GM21515 (cell line): ENCODE measurements around the gene ERN2.

Source experiments
- ATAC-seq: cut with Tn5 transposase; IDR thresholded peaks from one replicate; pipeline ENCODE4 v1.9.1; 2021; ENCODE audit not compliant: unreplicated experiment

The ERN2 gene

DNA sequence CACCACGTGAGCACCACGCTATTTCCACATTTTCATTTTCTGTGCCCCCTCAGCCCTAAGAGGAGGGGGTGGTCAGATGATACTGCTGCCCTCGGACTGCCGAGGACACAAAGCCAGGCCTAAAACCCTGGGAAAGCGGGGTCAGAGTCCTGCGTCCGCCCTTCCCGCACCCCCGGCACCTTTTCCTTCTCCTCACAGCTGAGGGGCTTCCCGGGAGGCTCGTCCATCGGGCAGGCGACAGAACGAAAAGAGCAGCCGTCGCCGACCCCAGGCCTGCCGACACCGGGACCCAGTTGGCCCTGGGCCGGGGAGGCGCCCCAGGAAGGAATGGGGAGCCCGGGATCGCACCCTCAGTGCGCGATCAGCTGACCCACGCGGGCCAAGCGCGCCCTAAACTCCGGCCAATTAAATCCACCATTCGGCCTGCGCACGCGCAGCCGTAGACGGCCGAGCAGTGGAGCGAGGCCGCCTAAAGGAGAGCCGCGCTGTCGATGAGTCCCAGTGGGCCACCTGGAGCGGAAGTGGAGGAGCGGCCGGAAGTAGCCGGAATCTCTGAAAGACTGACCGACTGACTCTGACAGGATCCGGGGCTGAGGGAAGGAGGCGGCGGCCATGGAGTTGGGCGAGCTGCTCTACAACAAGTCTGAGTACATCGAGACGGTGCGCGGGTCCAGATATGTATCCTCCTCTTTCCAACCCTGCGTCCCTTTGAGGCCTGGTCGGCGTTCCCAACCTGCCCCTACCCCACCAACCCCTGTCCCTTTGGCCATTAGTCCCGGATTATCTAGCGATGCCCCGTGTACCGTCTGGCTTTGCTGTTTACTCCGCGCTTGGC, 71.9 kb downstream of the ERN2 start, which contains the start of the genes DCTN5 and PALB2:
Gene DCTN5 (plus strand): TSS at position 536 of the 835 bp plus-strand sequence. CDS start 77 bp downstream, at position 613.
Gene PALB2 (minus strand): TSS at position 380 of the 835 bp plus-strand sequence. CDS start 153 bp downstream, at position 227.
- peak; percentile 94 for ATAC-seq

DNA sequence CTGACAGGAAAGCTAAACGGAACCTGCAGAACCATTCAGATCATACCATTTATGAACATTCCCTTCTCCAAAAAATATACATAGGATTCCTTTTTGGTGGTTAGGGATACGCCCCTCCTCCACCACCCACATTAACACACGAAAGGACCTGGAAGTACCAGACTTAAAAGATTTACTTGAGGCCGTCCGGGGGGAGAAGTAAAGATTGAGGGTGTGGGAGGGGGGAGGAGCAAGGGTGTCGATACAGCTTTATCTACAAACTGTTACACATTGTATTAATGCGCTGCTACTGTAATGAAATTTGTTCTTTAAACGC, 72.4 kb downstream of the ERN2 start:
- no peak for ATAC-seq
